Tibial artery (tissue), 4 donors: ENCODE measurements around the gene RXRG.

Source experiments
- DNase-seq, 2 donors: peaks; one replicate each; pipeline ENCODE4 v3.0.0-alpha.2; 2019
- H3K27ac ChIP-seq, 2 donors: fragments of 200-600 bp; sonication (generic) in 1 of 2; 1 replicate in 1 of 2; 2 replicates in 1 of 2; pipeline ENCODE4 v1.5.1; 2018 to 2019; ENCODE audit warnings: mild to moderate bottlenecking in 1 of 2
- H3K27me3 ChIP-seq, 2 donors: fragments of 200-600 bp; sonication (generic) in 1 of 2; one replicate each; pipeline versions ENCODE4 v1.5.1 to v1.6.0; 2016 to 2019
- H3K36me3 ChIP-seq, 3 donors: fragments of 200-600 bp; sonication (generic) in 2 of 3; one replicate each; pipeline ENCODE4 v1.5.1; 2016 to 2019; ENCODE audit warnings: mild to moderate bottlenecking in 2 of 3
- H3K4me1 ChIP-seq, 4 donors: fragments of 200-600 bp; sonication (generic) in 2 of 4; 1 replicate in 3 of 4; 2 replicates in 1 of 4; pipeline ENCODE4 v1.5.1; 2016 to 2019
- H3K4me3 ChIP-seq, 2 donors: fragments of 200-600 bp; sonication (generic) in 1 of 2; 1 replicate in 1 of 2; 2 replicates in 1 of 2; pipeline ENCODE4 v1.5.1; 2018 to 2019; ENCODE audit warnings: mild to moderate bottlenecking in 2 of 2
- H3K9me3 ChIP-seq, 3 donors: fragments of 200-600 bp; sonication (generic) in 1 of 3; one replicate each; pipeline ENCODE4 v1.5.1; 2016 to 2019
- intact Hi-C: fragments of 100-400 bp; cut with DNase I; formaldehyde crosslinking; loops from one replicate; pipeline ENCODE4 v1.15.0; 2023; ENCODE audit warnings: low total_unique reads
- TF ChIP-seq, protein P1 (sequence below), 2 experiments: fragments of 200-600 bp in 1 of 2; fragments of 450-650 bp in 1 of 2; IDR thresholded peaks; one replicate each; pipeline ENCODE4 v1.5.1; 2017 to 2019; ENCODE audit warnings: antibody characterized with exemption in 2 of 2, mild to moderate bottlenecking in 1 of 2, moderate library complexity in 1 of 2

RXRG gene

GRCh38 chr1:165369255-165369848 lies 75.6 kb downstream of the RXRG start:
- DNase-seq, result peak in 1 of 2 donors; percentile 63
- Histone ChIP-seq H3K4me1 (peaks cover 0 to 8% (median 0%) of the 10 kb centered on the region in 4 donors), H3K9me3 (no peaks in the 10 kb centered on the region), H3K4me3 (no peak overlapping the region), H3K36me3 (no peaks in the 10 kb centered on the region), H3K27me3 (peaks cover 0 to 57% of the 10 kb centered on the region in 2 donors), H3K27ac (no peak overlapping the region)
- intact Hi-C loops, result no loop called here
- TF ChIP-seq, protein P1, sequence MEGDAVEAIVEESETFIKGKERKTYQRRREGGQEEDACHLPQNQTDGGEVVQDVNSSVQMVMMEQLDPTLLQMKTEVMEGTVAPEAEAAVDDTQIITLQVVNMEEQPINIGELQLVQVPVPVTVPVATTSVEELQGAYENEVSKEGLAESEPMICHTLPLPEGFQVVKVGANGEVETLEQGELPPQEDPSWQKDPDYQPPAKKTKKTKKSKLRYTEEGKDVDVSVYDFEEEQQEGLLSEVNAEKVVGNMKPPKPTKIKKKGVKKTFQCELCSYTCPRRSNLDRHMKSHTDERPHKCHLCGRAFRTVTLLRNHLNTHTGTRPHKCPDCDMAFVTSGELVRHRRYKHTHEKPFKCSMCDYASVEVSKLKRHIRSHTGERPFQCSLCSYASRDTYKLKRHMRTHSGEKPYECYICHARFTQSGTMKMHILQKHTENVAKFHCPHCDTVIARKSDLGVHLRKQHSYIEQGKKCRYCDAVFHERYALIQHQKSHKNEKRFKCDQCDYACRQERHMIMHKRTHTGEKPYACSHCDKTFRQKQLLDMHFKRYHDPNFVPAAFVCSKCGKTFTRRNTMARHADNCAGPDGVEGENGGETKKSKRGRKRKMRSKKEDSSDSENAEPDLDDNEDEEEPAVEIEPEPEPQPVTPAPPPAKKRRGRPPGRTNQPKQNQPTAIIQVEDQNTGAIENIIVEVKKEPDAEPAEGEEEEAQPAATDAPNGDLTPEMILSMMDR (IDR thresholded peaks at IDR 0.05), result peak; percentile 65 to 81

DNA sequence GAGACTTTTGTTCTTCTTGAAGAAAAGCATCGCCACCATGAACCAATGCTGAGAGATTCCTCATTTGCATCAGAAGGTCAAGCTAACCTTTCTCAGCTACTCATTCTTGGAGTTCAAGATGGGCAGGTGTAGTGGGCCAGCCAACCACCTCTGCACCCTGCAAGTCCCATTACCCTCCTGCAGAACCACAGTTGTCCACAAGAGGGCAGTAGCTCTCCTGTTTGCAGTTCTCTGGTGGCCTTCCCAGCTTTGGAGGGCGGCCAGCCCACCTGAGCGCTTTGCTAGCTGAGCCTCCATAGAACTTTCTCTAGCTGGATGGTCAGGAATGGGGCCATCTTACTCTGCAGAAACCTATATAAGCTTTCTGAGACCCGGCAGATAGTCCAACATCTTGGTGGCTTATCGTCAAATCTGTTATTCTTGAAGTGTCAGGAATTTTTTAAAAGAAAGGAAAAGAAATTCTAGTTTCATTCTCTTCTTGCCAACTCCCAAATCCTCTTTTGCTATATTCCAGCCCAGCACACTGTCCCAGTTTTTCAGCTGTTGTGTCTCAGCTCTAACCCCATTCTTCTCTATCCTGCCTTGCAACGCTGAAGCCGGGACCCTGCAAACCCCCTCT lies 77.4 kb downstream of the RXRG start:
- TF ChIP-seq, protein P1 (IDR thresholded peaks at IDR 0.05), result peak; percentile 70 to 89
- intact Hi-C loops, result no loop called here

GRCh38 chr1:165365341-165365740 lies 79.6 kb downstream of the RXRG start:
- H3K36me3 ChIP-seq, result no peaks in the 10 kb centered on the region
- H3K4me3 ChIP-seq, result no peak overlapping the region
- intact Hi-C loops, result no loop called here
- H3K27ac ChIP-seq, result no peak overlapping the region
- DNase-seq, result no peak
- H3K27me3 ChIP-seq, result peaks cover 0 to 33% of the 10 kb centered on the region in 2 donors
- TF ChIP-seq, protein P1 (IDR thresholded peaks at IDR 0.05), result no peak
- no peaks in the 10 kb centered on the region for H3K9me3 ChIP-seq
- H3K4me1 ChIP-seq, result peaks cover 0 to 8% (median 0%) of the 10 kb centered on the region in 4 donors

More for the DNA sequence above, 77.4 kb downstream of the RXRG start:
- Histone ChIP-seq H3K9me3 (no peaks in the 10 kb centered on the region), H3K4me3 (no peak overlapping the region), H3K36me3 (no peaks in the 10 kb centered on the region), H3K27me3 (peaks cover 0 to 40% of the 10 kb centered on the region in 2 donors), H3K4me1 (peaks cover 0 to 8% (median 0%) of the 10 kb centered on the region in 4 donors), H3K27ac (no peak overlapping the region)
- peak; percentile 82 to 84 for DNase-seq

DNA sequence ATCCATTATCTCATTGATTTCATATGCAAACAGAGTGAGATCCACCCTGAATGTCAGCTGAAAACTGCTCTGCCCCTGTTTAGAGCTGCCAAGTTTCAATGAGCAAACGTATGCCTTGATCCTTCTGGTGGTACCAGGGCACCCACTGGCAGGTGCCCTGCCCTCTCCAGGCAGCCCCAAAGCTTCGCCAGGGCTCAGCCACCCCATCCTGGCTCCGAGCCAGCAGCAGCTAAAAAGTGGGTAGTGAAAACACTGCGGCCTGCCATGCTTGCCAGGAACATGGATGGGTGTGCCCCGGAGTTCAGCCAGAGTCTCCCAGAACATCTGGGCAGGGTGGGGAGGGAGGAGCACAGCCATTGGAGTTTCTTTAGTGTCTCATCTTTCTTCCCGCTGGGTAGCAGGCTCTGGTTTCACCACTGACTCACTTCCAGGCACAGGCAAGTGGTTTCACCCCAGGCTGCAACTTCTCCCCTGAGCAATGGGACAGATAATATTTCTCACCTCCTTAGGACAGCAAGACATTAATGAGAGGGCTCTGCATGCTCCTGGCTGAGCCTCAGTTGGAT lies 80.3 kb downstream of the RXRG start:
- peak; percentile 77 to 82 for DNase-seq
- Histone ChIP-seq H3K4me3 (no peak overlapping the region), H3K36me3 (no peaks in the 10 kb centered on the region), H3K27me3 (peaks cover 0 to 26% of the 10 kb centered on the region in 2 donors), H3K4me1 (peaks cover 0 to 8% (median 0%) of the 10 kb centered on the region in 4 donors), H3K27ac (no peak overlapping the region), H3K9me3 (no peaks in the 10 kb centered on the region)
- TF ChIP-seq, protein P1 (IDR thresholded peaks at IDR 0.05), result no peak
- intact Hi-C loops, result no loop called here

DNA sequence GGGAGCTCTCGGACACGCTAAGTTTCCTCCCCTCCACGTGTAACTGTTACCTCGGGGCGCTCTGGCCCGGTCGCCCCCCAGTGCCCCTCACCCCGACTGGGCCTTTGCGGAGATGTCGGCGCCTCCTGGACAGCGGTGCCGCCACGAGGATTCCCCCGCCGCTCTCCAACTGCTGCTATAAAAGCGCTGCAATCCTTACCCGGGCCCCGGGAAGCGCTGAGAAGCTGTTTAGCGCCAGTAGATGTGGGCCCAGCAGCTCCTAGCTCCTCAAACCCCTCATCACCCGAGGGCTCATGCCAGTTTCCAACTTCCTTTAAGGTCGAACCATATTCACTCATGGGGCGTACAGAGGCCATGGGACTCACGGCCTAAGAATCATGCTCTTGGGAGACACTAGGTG lies 88.0 kb downstream of the RXRG start:
- no peak overlapping the region for H3K27ac ChIP-seq
- H3K9me3 ChIP-seq, result no peaks in the 10 kb centered on the region
- H3K4me3 ChIP-seq, result peak overlapping the region; percentile 40 to 53
- intact Hi-C loops, result no loop called here
- DNase-seq, result no peak
- H3K4me1 ChIP-seq, result peaks cover 0 to 44% (median 36%) of the 10 kb centered on the region in 4 donors
- peaks cover 0 to 58% of the 10 kb centered on the region in 2 donors for H3K27me3 ChIP-seq
- no peaks in the 10 kb centered on the region for H3K36me3 ChIP-seq
- TF ChIP-seq, protein P1 (IDR thresholded peaks at IDR 0.05), result no peak
